Parathyroid adenoma (tissue), 2 donors: ENCODE data around the gene PCNX2.

Source experiments
- H2AFZ ChIP-seq: fragments of 300-600 bp; sonication (generic); one replicate; pipeline ENCODE4 v1.7.0; 2017; ENCODE audit warnings: antibody characterized with exemption, mild to moderate bottlenecking
- H3K27ac ChIP-seq: fragments of 300-600 bp; sonication (generic); one replicate; pipeline ENCODE4 v1.7.0; 2017
- H3K27me3 ChIP-seq: fragments of 300-600 bp; sonication (generic); one replicate; pipeline ENCODE4 v1.7.0; 2017; ENCODE audit warnings: low read length; ENCODE audit not compliant: control insufficient read depth, insufficient read depth
- H3K36me3 ChIP-seq: fragments of 300-600 bp; sonication (generic); one replicate; pipeline ENCODE4 v1.7.0; 2017; ENCODE audit warnings: low read length; ENCODE audit not compliant: control insufficient read depth, insufficient read depth
- H3K4me1 ChIP-seq: fragments of 300-600 bp; sonication (generic); one replicate; pipeline ENCODE4 v1.7.0; 2017; ENCODE audit warnings: control low read depth
- H3K4me2 ChIP-seq: fragments of 300-600 bp; sonication (generic); one replicate; pipeline ENCODE4 v1.7.0; 2017; ENCODE audit warnings: low read length
- H3K4me3 ChIP-seq: fragments of 300-600 bp; sonication (generic); one replicate; pipeline ENCODE4 v1.7.0; 2017; ENCODE audit warnings: low read depth, low read length
- H3K79me2 ChIP-seq: fragments of 300-600 bp; sonication (generic); one replicate; pipeline ENCODE4 v1.7.0; 2017; ENCODE audit warnings: control low read depth
- H3K9ac ChIP-seq: fragments of 300-600 bp; sonication (generic); one replicate; pipeline ENCODE4 v1.7.0; 2017; ENCODE audit warnings: mild to moderate bottlenecking
- H3K9me3 ChIP-seq: fragments of 300-600 bp; sonication (generic); one replicate; pipeline ENCODE4 v1.7.0; 2017; ENCODE audit warnings: low read length; ENCODE audit not compliant: control insufficient read depth
- TF ChIP-seq, protein P1 (sequence below): fragments of 300-600 bp; sonication (generic); IDR thresholded peaks from one replicate; pipeline ENCODE4 v1.7.0; 2017; ENCODE audit warnings: antibody characterized with exemption, mild to moderate bottlenecking
- donor health status: primary hyperparathyroidism.

The PCNX2 gene

GRCh38 chr1:233293556-233294446, 1.7 kb downstream of the PCNX2 start:
- Histone ChIP-seq H3K79me2 (no peaks in the 10 kb centered on the region), H3K4me3 (no peak overlapping the region), H3K27me3 (no peaks in the 10 kb centered on the region), H3K36me3 (no peaks in the 10 kb centered on the region), H3K9me3 (no peaks in the 10 kb centered on the region), H3K4me2 (no peak overlapping the region), H3K9ac (no peak overlapping the region), H3K4me1 (no peaks in the 10 kb centered on the region), H3K27ac (no peak overlapping the region), H2AFZ (no peak overlapping the region)
- TF ChIP-seq, protein P1, sequence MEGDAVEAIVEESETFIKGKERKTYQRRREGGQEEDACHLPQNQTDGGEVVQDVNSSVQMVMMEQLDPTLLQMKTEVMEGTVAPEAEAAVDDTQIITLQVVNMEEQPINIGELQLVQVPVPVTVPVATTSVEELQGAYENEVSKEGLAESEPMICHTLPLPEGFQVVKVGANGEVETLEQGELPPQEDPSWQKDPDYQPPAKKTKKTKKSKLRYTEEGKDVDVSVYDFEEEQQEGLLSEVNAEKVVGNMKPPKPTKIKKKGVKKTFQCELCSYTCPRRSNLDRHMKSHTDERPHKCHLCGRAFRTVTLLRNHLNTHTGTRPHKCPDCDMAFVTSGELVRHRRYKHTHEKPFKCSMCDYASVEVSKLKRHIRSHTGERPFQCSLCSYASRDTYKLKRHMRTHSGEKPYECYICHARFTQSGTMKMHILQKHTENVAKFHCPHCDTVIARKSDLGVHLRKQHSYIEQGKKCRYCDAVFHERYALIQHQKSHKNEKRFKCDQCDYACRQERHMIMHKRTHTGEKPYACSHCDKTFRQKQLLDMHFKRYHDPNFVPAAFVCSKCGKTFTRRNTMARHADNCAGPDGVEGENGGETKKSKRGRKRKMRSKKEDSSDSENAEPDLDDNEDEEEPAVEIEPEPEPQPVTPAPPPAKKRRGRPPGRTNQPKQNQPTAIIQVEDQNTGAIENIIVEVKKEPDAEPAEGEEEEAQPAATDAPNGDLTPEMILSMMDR = no peak

DNA sequence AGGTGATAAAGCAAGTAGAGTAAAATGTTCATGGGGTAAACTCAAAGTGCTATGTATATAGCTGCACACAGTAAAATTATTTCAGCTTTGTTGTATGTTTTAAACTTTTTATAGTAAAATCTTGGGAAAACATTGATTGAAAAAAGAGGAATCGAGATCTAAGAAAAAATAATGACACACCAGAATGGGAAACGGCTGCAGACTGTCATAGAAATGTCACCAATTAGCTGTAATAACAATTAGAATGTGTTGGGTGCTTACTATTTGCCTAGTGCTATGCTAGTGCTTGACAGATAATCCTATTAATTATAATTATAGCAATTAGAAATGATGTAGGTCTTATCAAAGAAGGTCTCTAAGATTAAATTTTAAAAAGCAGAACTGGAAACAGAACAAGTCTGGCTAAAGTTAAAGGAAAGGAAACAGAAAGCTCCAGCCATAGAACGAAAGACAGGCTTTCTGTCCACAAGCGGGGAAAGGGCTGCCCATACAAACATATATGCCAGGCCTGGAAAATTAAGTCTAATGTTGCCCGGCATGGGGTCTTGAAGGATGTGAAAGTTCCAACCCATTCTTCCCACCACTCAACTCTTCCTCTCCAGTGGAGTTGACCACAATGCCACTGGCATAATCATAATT, 5.0 kb downstream of the PCNX2 start:
- H3K4me1 ChIP-seq = no peaks in the 10 kb centered on the region
- TF ChIP-seq, protein P1 = no peak

GRCh38 chr1:233289676-233290075, 5.8 kb downstream of the PCNX2 start:
- Histone ChIP-seq H3K4me1 (no peaks in the 10 kb centered on the region), H3K36me3 (no peaks in the 10 kb centered on the region), H3K9ac (no peak overlapping the region), H3K4me3 (no peak overlapping the region), H3K79me2 (no peaks in the 10 kb centered on the region), H3K4me2 (no peak overlapping the region), H3K27me3 (no peaks in the 10 kb centered on the region), H3K9me3 (no peaks in the 10 kb centered on the region), H3K27ac (no peak overlapping the region), H2AFZ (no peak overlapping the region)
- TF ChIP-seq, protein P1 = no peak

More for the DNA sequence above, 5.0 kb downstream of the PCNX2 start:
- Histone ChIP-seq H3K27ac (no peak overlapping the region), H3K9ac (no peak overlapping the region), H2AFZ (no peak overlapping the region), H3K9me3 (no peaks in the 10 kb centered on the region), H3K79me2 (no peaks in the 10 kb centered on the region), H3K4me3 (no peak overlapping the region), H3K4me2 (no peak overlapping the region), H3K27me3 (no peaks in the 10 kb centered on the region), H3K36me3 (no peaks in the 10 kb centered on the region)

DNA sequence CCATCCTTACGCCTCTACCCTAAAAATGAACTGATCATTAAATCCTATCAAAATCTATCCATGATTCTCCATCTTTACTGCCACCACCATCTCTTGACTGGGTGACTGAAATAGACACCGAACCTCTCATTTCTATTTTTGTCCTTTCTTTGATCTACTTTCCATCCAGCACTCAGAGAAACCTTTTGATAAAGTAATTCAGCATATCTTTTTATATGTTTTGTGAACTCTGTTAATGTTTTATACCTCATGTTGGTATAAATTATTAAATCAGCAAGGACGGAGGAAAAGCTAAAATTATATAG, 13.0 kb downstream of the PCNX2 start:
- no peak overlapping the region for H2AFZ ChIP-seq
- H3K79me2 ChIP-seq = no peaks in the 10 kb centered on the region
- no peaks in the 10 kb centered on the region for H3K9me3 ChIP-seq
- no peaks in the 10 kb centered on the region for H3K36me3 ChIP-seq
- no peak overlapping the region for H3K4me2 ChIP-seq
- no peak overlapping the region for H3K9ac ChIP-seq
- H3K27me3 ChIP-seq = no peaks in the 10 kb centered on the region
- no peak overlapping the region for H3K27ac ChIP-seq
- H3K4me1 ChIP-seq = no peaks in the 10 kb centered on the region
- no peak overlapping the region for H3K4me3 ChIP-seq
- TF ChIP-seq, protein P1 = no peak
